ENCODE data around the gene LTA4H.

The LTA4H gene

GRCh38 chr12:95953000-95953399 lies 82.4 kb downstream of the LTA4H start:
- no peak for DNase-seq

GRCh38 chr12:95951515-95951914 lies 83.9 kb downstream of the LTA4H start:
- DNase-seq = no peak

Measured in activated effector memory CD4-positive, alpha-beta T cell treated with Interleukin-2 at 50 U/mL for 16 hours (primary cell).